ENCODE results near the gene WSB2. TPM values are rescaled to one million over a fixed set of nuclear protein-coding genes. Genes with fewer than 3 reads are reported as not detected.

WSB2 gene
- total RNA-seq, 1 experiment from 2014 or later = 193 TPM

- intact Hi-C loops (cut with micrococcal nuclease; ENCODE audit: unreplicated experiment) = no loop called here
- DNase-seq (ENCODE audit: low read depth, low spot score) = no peak
- POLR2A ChIA-PET = no interaction called here
Observed at GRCh38 chr12:118073768-118074167, 12.8 kb upstream of the WSB2 start.

GRCh38 chr12:118070650-118071049 lies 9.7 kb upstream of the WSB2 start:
- ChIA-PET CTCF (no interaction called here), POLR2A (no interaction called here)
- DNase-seq (ENCODE audit: low read depth, low spot score) (no peak), ATAC-seq (no peak)
- intact Hi-C loops (cut with micrococcal nuclease; ENCODE audit: unreplicated experiment) = no loop called here
- Histone ChIP-seq H3K27ac (ENCODE audit: low read length) (no peak overlapping the region), H3K36me3 (ENCODE audit: control insufficient read depth, insufficient read depth, low read length) (no peaks in the 10 kb centered on the region), H3K4me3 (ENCODE audit: low read depth in 2 of 2, low read length in 2 of 2) (no peak overlapping the region), H3K9me3 (ENCODE audit: control insufficient read depth, insufficient read depth, low read depth, low read length) (no peaks in the 10 kb centered on the region), H3K4me1 (ENCODE audit: control insufficient read depth, insufficient read depth, low read length) (no peaks in the 10 kb centered on the region), H3K27me3 (ENCODE audit: control insufficient read depth, insufficient read depth, low read length) (no peaks in the 10 kb centered on the region)
- TSS peak; percentile 47 for BruUV-seq (replicated peaks)
- in situ Hi-C loops (cut with HindIII; ENCODE audit: low pct_unique_long_range_greater_than_20kb, low sequenced_read_pairs) = no loop called here
- no peak for TF ChIP-seq SIN3A (IDR thresholded peaks at IDR 0.05; ENCODE audit: borderline replicate concordance, insufficient read depth, low read depth, low read length)
- no peak for TF ChIP-seq CTCF (IDR thresholded peaks at IDR 0.05)
- no peak for TF ChIP-seq REST (IDR thresholded peaks at IDR 0.05; ENCODE audit: insufficient read depth in 1 of 2, low read depth in 2 of 2, low read length in 1 of 2)
- no peak for TF ChIP-seq TCF7L2 (IDR thresholded peaks at IDR 0.05; ENCODE audit: low read depth, low read length)
- TF ChIP-seq POLR2AphosphoS5 (IDR thresholded peaks at IDR 0.05; ENCODE audit: low read depth, low read length) = no peak

More at GRCh38 chr12:118073768-118074167, 12.8 kb upstream of the WSB2 start:
- Histone ChIP-seq H3K27me3 (ENCODE audit: control insufficient read depth, insufficient read depth, low read length) (no peaks in the 10 kb centered on the region), H3K36me3 (ENCODE audit: control insufficient read depth, insufficient read depth, low read length) (no peaks in the 10 kb centered on the region), H3K9me3 (ENCODE audit: control insufficient read depth, insufficient read depth, low read depth, low read length) (no peaks in the 10 kb centered on the region), H3K4me3 (ENCODE audit: low read depth in 2 of 2, low read length in 2 of 2) (no peak overlapping the region), H3K27ac (ENCODE audit: low read length) (no peak overlapping the region), H3K4me1 (ENCODE audit: control insufficient read depth, insufficient read depth, low read length) (no peaks in the 10 kb centered on the region)
- CTCF ChIA-PET = no interaction called here
- no peak; the same call in 1 of the 2 replicates for ATAC-seq
- BruUV-seq (replicated peaks) = no TSS peak
- in situ Hi-C loops (cut with HindIII; ENCODE audit: low pct_unique_long_range_greater_than_20kb, low sequenced_read_pairs) = no loop called here
- TF ChIP-seq REST (IDR thresholded peaks at IDR 0.05; ENCODE audit: insufficient read depth in 1 of 2, low read depth in 2 of 2, low read length in 1 of 2) (no peak), CTCF (IDR thresholded peaks at IDR 0.05) (no peak), SIN3A (IDR thresholded peaks at IDR 0.05; ENCODE audit: borderline replicate concordance, insufficient read depth, low read depth, low read length) (no peak), TCF7L2 (IDR thresholded peaks at IDR 0.05; ENCODE audit: low read depth, low read length) (no peak), POLR2AphosphoS5 (IDR thresholded peaks at IDR 0.05; ENCODE audit: low read depth, low read length) (no peak)
